GM12878 (cell line): Measurements from ENCODE around the gene ASAP2.

Source experiments
- HDAC6 ChIP-seq: fragments of 200-600 bp; sonication (generic); IDR thresholded peaks from one replicate; pipeline ENCODE4 v1.8.0; 2017; ENCODE audit warnings: antibody characterized with exemption; ENCODE audit not compliant: unreplicated experiment
- MEF2A ChIP-seq: IDR thresholded peaks from 2 replicates; pipeline ENCODE4 v1.6.1; 2011; ENCODE audit warnings: low read depth, mild to moderate bottlenecking, low read length, moderate library complexity; ENCODE audit not compliant: insufficient read depth
- PAX5 ChIP-seq: IDR thresholded peaks from 2 replicates; pipeline ENCODE4 v1.6.1; 2011; ENCODE audit warnings: low read depth, low read length, borderline replicate concordance
- SP1 ChIP-seq: IDR thresholded peaks from one replicate; pipeline ENCODE4 v1.6.1; 2011; ENCODE audit warnings: low read depth, low read length
- TCF3 ChIP-seq: IDR thresholded peaks from 2 replicates; pipeline ENCODE4 v1.6.1; 2012; ENCODE audit warnings: low read depth, mild to moderate bottlenecking, low read length, borderline replicate concordance; ENCODE audit not compliant: insufficient read depth

GRCh38 chr2:9238591-9239326, 32.1 kb downstream of the ASAP2 start:
- no peak for TF ChIP-seq SP1
- no peak for TF ChIP-seq TCF3
- TF ChIP-seq PAX5: no peak
- no peak for TF ChIP-seq HDAC6
- TF ChIP-seq MEF2A: no peak
